22Rv1 (cell line): Measurements from ENCODE around the gene GSDMA.

Experiments
- CTCF ChIP-seq: fragments of 450-650 bp; IDR thresholded peaks from 2 replicates; pipeline ENCODE4 v1.5.1; 2017; ENCODE audit warnings: mild to moderate bottlenecking
- ZFX ChIP-seq: fragments of 450-650 bp; IDR thresholded peaks from 2 replicates; pipeline ENCODE4 v1.6.1; 2017; ENCODE audit warnings: antibody characterized with exemption, borderline replicate concordance

- no peak for TF ChIP-seq CTCF
- no peak for TF ChIP-seq ZFX
Observed at GRCh38 chr17:39965017-39965699, 2.4 kb downstream of the GSDMA start.
